DMS79 (cell line): ENCODE data around the gene IFNA4.
"Not testable (repeated sequence)": the region's sequence is repeated elsewhere in the genome, so short reads cannot be mapped to it uniquely, and the experiment has no call there.

Experiments used
- DNase-seq: peaks from one replicate; lab custom pipeline; 2025; lab: John Stamatoyannopoulos, UW

Gene IFNA4

DNA sequence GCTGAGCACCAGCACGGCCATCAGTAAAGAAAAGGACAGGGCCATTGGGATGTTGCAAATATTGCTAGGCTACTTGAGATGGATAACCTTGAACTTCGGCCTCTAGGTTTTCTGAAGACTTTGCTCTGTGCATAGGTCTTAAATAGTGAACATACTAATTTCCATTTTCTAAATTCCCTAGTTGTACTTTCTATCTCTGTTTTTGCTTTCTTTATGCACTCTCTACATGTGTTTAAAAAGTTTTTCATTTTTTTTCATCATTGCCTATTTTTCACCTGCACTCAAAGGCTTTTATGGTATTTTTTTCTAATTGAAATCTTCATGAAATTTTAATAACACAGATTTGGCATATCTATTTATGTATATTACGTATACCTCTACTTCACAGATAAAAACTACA is at the start of gene IFNA4:
IFNA4 (minus strand) TSS at position 101 of the 400 bp plus-strand sequence; CDS start at position 45, 56 bp downstream.
- not testable (repeated sequence) for DNase-seq

DNA sequence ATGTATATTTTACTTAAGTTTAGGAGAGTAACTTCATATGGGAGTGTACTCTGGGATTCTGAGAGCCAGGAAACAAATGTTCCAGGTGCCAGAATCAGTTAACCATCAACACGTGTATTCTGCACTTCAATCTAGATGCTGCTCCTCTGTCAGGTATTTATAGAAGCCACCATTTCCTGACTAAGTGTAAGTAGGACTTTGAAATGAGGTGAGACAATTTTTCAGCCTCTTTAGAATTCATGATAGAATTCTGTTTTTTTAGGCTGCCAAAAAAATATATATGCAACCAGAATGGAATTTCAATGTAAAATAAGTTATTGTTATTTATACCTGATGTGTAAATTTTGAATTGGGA is 49.0 kb upstream of the IFNA4 start:
- DNase-seq = not testable (repeated sequence)

DNA sequence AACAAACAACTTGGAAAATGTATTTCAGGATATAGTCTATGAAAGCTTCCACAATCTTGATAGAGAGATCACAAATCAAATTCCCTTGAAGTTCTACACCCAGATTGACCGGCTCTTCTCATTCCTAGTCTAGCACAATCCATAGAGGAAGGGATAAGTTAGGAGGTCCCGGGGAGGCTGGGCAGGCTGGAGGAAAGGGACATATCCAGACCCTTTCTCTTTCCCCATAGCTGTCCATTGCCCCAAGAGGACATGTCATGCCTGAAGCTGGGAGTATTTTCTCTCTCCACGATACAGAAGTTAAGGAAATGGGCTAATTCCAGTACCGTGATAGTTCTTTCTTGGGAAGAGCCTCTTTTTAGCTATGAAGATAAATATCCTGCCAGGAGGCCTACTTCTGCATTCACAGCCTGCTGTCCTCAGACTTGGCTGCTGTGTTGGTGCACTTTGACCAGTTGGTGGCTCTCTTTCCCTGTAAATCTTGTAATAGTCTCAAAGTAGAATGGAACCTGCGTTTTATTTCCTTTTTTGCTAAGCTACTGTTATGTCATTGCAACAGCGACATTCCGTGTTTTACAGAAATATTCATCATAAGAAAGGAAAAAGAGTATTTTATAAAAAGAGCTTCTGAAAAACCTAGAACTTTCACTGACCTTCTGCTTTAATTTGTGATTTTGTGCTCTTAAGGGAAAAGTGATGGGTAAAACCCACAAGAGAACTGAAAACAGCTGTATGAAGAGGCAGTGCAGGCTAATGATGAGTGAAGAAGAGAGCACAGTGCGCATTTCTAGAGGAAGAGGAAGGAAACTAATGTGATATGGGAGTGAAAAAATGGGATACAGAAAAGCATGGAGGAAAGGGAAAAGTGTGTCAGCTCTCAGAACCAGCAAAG is 48.3 kb upstream of the IFNA4 start:
- DNase-seq = peak; percentile 5

DNA sequence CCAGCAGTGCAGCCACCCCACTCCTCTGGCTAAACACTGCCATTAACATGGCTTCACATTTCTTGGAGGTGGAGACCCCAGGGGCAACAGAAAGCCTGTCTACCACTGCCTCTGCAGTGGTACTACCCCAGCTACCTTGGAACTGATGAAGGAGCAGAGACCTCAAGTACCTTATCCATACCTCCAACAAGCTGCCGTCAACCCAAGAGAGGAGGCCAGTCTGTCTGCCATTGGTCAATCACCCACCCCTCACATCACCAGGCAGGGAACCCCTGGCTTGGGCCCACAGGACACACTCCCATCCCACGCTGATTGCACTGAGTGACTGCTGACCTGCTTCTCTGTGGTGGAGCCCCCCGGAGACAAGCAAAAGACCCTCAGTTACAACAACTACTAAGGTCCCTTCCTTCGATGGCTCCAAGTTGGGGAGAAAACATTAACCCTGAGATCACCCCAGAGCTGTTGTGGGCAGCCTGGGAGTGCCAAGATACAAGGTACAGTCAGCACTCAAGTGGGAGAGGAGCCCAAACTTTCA is 46.8 kb upstream of the IFNA4 start:
- DNase-seq = no peak

DNA sequence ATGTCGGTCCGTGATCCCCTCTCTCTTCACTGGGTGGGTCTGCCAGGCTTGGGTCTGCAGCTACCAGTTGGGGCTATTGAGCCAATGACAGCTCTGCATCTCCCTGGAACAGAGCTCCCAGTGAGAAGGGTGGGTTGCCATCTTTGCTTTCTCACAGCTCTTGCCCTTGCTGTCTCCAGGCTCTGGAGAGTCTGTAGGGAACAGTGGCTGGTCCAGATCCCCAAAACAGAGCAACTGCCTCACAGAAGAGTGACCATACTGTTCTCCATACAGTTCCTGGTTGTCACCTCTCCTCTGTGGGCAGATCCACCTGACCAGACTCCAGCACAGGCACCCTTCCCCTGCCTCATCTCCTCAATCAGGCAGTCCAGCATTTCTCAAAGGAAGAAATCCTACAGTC is 45.9 kb upstream of the IFNA4 start:
- no peak for DNase-seq

DNA sequence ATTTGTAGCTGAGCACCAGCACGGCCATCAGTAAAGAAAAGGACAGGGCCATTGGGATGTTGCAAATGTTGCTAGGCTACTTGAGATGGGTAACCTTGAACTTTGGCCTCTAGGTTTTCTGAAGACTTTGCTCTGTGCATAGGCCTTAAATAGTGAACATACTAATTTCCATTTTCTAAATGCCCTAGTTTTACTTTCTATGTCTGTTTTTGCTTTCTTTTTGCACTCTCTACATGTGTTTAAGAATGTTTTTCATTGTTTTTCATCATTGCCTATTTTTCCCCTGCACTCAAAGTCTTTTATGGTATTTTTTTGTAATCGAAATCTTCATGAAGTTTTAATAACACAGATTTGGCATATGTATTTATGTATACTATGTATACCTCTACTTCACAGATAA is 40.7 kb upstream of the IFNA4 start, which contains the start of gene IFNA17:
IFNA17 (minus strand) TSS at position 101 of the 400 bp plus-strand sequence; CDS start at position 52, 49 bp downstream.
- no peak for DNase-seq

DNA sequence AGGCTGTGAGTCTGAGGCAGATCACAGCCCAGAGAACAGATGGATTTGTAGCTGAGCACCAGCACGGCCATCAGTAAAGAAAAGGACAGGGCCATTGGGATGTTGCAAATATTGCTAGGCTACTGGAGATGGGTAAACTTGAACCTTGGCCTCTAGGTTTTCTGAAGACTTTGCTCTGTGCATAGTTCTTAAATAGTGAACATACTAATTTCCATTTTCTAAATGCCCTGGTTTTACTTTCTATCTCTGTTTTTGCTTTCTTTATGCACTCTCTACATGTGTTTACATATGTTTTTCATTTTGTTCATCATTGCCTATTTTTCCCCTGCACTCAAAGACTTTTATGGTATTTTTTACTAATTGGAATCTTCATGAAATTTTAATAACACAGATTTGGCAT is 29.8 kb upstream of the IFNA4 start, which contains the start of gene IFNA16:
IFNA16 (minus strand) TSS at position 101 of the 400 bp plus-strand sequence; CDS start at position 95, 6 bp downstream.
- DNase-seq = not testable (repeated sequence)

DNA sequence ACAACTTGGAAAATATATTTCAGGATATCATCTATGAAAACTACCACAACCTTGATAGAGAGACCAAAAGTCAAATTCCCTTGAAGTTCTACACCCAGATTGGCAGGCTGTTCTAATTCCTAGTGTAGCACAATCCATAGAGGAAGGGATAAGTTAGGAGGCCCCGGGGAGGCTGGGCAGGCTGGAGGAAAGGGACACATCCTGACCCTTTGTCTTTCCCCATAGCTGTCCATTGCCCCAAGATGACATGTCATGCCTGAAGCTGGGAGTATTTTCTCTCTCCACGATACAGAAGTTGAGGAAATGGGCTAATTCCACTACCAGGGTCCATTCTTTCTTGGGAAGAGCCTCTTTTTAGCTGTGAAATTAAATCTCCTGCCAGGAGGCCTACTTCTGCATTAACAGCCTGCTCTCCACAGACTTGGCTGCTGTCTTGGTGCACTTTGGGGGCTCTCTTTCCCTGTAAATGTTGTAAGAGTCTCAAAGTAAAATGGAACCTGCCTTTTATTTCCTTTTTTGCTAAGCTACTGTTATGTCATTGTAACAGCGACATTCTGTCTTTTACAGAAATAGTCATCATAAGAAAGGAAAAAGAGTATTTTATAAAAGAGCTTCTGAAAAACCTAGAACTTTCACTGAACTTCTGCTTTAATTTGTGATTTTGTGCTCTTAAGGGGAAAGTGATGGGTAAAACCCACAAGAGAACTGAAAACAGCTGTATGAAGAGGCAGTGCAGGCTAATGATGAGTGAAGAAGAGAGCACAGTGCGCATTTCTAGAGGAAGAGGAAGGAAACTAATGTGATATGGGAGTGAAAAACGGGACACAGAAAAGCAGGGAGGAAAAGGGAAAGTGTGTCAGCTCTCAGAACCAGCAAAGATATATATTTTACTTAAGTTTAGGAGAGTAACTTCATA is 26.3 kb upstream of the IFNA4 start:
- DNase-seq = not testable (repeated sequence)

DNA sequence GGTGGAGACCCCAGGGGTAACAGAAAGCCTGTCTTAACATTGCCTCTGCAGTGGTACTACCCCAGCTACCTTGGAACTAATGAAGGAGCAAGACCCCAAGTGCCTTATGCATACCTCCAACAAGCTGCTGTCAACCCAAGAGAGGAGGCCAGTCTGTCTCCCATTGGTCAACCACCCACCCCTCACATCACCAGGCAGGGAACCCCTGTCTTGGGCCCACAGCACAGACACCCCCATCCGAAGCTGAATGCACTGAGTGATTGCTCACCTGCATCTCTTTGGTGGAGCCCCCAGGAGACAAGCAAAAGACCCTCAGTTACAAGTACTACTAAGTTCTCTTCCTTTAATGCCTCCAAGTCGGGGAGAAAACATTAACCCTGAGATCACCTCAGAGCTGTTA is 24.8 kb upstream of the IFNA4 start:
- not testable (repeated sequence) for DNase-seq

DNA sequence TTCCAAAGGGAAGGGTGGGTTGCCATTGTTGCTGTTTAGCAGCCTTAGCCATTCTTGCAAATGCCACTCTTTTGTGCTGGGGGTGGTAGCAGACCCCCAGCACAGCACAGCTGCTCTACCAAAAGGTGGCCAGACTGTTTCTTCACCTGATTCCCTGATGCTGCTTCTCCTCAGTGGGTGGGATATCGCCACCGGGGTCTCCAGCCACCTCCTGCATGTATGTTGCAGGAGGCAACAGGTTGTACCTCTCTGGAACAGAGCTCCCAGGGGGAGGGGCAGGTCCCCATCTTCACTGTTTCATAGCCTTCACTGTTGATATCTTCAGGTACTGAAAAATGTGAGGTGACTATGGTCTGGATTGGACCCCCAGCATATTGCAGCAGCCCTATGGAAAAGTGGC is 23.4 kb upstream of the IFNA4 start:
- not testable (repeated sequence) for DNase-seq

DNA sequence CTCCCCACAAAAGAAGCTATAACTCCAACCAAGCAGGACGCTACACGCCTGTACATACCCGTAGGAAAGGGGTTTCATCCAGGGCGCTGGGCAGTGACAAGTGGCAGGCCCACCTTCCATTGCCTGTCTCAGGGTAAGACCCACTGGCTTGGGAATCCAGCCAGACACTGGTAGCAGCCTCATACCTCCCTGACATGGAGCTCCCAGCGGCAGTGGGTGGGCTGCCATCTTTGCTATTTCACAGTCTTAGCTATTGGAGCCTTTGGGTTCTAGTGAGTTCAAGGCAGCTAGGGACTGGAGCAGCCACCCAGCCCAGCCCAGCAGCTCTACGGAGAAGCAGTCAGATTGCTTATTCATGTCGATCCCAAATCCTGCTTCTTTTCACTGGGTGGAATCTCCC is 22.9 kb upstream of the IFNA4 start:
- no peak for DNase-seq

DNA sequence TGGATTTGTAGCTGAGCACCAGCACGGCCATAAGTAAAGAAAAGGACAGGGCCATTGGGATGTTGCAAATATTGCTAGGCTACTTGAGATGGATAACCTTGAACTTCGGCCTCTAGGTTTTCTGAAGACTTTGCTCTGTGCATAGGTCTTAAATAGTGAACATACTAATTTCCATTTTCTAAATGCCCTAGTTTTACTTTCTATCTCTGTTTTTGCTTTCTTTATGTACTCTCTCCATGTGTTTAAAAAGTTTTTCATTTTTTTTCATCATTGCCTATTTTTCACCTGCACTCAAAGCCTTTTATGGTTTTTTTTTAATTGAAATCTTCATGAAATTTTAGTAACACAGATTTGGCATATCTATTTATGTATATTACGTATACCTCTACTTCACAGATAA is 19.7 kb upstream of the IFNA4 start, which contains the start of gene IFNA10:
IFNA10 (minus strand) TSS at position 101 of the 400 bp plus-strand sequence; CDS start at position 55, 46 bp downstream.
- DNase-seq = not testable (repeated sequence)

DNA sequence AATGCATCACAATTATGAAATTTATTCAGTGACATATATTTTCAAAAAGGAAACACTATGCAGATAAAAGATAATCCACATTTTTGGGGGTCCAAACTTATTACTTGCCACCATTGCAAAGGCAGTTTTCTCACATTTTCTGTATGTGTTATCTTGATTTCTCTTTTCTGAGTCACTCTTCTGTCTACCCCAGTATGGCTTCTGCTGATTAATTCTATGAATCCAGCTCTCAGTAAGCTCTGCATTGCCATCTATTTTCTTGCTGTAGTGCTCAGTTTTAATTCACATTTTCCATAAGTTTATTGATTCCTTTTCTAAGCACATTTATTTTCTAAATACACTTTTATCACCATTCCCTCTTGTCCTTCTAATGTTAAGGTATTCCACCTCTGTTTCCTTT is 17.8 kb upstream of the IFNA4 start:
- no peak for DNase-seq

DNA sequence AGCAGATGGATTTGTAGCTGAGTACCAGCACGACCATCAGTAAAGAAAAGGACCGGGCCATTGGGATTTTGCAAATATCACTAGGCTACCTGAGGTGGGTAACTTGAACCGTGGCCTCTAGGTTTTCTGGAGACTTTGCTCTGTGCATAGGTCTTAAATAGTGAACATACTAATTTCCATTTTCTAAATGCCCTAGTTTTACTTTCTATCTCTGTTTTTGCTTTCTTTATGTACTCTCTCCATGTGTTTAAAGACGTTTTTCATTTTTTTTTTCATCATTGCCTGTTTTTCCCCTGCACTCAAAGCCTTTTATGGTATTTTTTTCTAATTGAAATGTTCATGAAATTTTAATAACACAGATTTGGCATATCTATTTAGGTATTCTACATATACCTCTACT is 14.7 kb upstream of the IFNA4 start, which contains the start of gene IFNA7:
IFNA7 (minus strand) TSS at position 101 of the 400 bp plus-strand sequence; CDS start at position 61, 40 bp downstream.
- DNase-seq = not testable (repeated sequence)

DNA sequence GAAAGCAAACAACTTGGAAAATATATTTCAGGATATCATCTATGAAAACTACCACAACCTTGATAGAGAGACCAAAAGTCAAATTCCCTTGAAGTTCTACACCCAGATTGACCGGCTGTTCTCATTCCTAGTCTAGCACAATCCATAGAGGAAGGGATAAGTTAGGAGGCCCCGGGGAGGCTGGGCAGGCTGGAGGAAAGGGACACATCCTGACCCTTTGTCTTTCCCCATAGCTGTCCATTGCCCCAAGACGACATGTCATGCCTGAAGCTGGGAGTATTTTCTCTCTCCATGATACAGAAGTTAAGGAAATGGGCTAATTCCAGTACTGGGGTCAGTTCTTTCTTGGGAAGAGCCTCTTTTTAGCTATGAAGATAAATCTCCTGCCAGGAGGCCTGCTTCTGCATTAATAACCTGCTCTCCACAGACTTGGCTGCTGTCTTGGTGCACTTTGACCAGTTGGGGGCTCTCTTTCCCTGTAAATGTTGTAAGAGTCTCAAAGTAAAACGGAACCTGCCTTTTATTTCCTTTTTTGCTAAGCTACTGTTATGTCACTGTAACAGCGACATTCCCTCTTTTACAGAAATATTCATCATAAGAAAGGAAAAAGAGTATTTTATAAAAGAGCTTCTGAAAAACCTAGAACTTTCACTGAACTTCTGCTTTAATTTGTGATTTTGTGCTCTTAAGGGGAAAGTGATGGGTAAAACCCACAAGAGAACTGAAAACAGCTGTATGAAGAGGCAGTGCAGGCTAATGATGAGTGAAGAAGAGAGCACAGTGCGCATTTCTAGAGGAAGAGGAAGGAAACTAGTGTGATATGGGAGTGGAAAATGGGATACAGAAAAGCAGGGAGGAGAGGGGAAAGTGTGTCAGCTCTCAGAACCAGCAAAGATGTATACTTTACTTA is 7.7 kb upstream of the IFNA4 start:
- DNase-seq = not testable (repeated sequence)

DNA sequence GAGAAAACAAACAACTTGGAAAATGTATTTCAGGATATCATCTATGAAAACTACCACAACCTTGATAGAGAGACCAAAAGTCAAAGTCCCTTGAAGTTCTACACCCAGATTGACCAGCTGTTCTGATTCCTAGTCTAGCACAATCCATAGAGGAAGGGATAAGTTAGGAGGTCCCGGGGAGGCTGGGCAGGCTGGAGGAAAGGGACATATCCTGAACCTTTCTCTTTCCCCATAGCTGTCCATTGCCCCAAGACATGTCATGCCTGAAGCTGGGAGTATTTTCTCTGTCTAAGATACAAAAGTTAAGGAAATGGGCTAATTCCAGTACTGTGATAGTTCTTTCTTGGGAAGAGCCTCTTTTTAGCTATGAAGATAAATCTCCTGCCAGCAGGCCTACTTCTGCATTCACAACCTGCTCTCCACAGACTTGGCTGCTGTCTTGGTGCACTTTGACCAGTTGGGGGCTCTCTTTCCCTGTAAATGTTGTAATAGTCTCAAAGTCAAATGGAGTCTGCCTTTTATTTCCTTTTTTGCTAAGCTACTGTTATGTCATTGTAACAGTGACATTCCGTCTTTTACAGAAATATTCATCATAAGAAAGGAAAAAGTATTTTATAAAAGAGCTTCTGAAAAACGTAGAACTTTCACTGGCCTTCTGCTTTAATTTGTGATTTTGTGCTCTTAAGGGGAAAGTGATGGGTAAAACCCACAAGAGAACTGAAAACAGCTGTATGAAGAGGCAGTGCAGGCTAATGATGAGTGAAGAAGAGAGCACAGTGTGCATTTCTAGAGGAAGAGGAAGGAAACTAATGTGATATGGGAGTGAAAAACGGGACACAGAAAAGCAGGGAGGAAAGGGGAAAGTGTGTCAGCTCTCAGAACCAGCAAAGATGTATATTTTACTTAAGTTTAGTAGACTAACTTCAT is 4.3 kb downstream of the IFNA4 start:
- not testable (repeated sequence) for DNase-seq

DNA sequence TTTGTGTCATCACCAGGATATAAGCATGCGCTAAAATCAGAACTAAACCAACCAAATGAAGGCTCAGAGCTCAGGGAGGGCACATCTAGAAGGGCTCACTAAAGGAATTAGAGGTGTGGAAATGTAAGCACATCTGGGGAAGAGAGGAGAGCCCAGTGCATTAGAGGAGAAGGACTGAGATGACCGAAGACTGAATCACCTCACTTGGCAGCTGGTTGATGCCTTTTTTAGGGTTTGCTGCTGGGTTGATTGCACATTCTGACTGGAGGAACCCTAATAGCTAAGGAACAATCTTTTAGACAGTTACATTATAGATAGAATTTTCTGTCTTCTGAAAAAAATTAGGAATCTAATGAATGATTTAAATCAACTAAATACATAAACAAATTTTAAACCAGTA is 12.7 kb downstream of the IFNA4 start:
- DNase-seq = no peak

DNA sequence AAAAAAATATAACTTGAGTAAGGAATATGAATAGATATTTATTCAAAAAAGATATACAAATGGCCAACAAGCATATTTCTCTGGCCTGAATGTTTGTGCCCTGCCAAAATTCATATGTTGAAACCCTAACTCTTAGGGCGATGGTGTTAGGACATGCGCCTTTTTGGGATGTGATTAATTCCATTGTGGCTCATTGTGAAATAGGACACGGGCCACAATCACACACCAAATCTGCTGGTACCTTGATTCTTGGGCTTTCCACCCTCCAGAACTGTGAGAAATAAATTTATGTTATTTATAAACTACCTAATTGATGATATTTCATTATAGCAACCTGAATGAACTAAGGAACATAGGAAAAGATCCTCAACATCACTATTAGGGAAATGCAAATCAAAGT is 15.2 kb downstream of the IFNA4 start:
- DNase-seq = no peak

DNA sequence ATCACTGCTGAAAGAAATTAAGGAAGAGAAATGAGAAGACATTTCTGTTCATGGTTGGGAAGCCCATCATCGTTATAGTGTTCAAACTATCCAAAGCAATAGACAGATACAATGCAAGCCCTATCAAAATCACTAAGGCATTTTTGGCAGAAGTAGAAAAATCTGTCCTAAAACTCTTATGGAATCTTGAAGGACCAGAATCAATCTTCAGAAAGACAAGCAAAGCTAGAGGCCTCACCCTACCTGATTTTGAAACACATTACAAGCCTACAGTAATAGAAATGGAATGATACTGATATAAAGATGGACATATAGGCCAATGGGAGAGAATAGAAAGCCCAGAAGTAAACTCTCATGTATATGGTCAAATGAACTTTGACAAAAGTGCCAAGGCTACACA is 16.0 kb downstream of the IFNA4 start:
- DNase-seq = no peak

DNA sequence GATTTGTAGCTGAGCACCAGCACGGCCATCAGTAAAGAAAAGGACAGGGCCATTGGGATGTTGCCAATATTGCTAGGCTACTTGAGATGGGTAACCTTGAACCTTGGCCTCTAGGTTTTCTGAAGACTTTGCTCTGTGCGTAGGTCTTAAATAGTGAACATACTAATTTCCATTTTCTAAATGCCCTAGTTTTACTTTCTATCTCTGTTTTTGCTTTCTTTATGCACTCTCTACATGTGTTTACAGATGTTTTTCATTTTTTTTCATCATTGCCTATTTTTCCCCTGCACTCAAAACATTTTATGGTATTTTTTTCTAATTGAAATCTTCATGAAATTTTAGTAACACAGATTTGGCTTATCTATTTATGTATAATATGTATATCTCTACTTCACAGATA is 20.8 kb downstream of the IFNA4 start, which contains the start of gene IFNA21:
IFNA21 (minus strand) TSS at position 101 of the 400 bp plus-strand sequence; CDS start at position 53, 48 bp downstream.
- not testable (repeated sequence) for DNase-seq
